ENCODE results near the gene CMTM5.
"Not testable (repeated sequence)": the region's sequence is repeated elsewhere in the genome, so short reads cannot be mapped to it uniquely, and the experiment has no call there.

Gene CMTM5

DNA sequence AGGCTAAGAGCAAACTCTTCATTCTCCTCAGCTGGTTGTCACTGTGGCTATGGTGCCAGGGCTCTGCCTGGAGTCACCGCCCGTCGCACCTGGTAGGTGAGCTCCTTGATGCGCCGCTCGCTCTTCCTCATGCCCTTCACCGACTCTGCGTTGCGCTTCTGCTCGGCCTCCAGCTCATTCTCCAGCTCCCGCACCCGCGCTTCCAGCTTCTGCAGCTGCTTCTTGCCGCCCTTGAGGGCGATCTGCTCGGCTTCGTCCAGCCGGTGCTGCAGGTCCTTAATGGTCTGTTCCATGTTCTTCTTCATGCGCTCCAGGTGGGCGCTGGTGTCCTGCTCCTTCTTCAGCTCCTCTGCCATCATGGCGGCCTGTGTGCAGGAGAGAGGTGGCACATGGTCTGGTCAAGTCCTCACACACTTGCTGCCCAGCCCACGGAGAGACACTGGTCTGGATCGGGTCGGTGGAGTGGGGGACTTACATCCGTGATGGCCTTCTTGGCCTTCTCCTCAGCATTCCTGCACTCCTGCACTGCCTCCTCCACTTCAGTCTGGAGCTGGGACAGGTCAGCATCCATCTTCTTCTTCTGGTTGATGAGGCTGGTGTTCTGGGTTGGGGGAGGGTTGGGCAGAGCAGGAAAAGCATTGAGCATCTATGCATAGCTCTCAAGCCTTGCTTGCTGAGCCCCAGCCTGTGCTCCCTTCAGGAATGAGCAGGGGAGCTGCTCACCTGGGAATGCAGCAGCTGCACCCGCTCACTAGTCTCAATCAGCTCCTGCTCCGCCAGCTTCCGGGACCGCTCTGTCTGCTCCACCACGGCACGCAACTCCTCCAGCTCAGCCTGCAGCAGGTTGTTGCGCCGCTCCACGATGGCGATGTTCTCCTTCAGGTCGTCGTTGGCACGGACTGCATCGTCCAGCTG, 38.3 kb downstream of the CMTM5 start:
- DNase-seq (ENCODE audit: low spot score), result no peak

DNA sequence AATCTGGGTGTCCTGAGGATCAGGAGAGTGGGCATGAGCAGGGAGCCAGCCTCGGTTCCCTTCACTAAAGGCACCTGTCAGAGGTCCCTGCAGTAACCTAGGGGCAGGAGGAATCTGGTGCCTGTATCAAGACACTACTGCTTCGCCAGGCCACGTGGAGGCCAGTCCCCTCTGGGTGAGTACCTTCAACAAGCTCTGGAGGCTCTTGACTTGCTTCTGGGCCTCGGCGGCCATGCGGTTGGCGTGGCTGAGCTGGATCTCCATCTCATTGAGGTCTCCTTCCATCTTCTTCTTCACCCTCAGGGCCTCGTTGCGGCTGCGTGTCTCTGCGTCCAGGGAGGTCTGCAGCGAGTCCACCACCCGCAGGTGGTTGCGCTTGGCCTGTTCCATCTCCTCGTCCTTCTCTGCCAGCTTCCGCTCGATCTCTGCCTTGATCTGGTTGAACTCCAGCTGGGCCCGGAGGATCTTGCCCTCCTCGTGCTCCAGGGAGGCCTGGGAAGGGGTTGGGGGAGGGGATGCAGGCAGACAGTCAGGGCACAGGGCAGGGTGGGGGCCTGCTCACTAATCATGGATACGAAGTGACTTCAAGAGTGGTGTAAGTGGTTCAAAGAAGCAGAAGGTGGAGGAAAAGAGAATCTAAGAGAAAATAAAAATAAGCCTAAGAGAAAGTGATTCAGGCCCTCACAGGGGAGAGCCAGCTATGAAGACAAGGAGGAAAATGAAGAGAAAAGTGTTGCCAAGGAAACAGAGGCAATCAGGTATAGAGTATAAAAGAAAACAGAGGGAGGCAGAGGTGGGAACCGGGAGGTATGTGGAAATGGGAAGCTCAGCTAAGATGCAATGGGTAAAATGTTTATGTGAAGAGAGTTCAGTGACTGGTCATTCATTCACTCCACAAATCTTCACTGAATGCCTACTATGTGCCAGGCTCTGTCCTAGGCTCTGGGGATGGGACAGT, 39.3 kb downstream of the CMTM5 start:
- DNase-seq (ENCODE audit: low spot score), result no peak

DNA sequence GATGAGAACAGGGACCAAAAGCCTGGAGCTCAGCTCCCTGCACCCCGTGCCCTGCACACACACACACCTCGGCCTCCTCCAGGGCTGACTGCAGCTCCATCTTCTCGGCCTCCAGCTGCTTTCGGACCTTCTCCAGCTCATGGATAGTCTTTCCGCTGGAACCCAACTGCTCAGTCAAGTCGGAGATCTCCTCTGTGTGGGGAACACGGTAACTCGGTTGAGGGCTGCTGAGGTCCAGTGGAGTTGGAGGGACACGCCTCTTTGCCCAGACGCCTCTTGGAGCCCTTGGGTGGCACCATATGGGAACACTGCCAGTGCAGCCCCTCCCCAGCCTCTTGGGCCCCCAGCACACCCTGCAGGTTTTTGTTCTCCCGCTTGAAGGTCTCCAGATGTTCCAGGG, 40.0 kb downstream of the CMTM5 start:
- no peak for DNase-seq (ENCODE audit: low spot score)

DNA sequence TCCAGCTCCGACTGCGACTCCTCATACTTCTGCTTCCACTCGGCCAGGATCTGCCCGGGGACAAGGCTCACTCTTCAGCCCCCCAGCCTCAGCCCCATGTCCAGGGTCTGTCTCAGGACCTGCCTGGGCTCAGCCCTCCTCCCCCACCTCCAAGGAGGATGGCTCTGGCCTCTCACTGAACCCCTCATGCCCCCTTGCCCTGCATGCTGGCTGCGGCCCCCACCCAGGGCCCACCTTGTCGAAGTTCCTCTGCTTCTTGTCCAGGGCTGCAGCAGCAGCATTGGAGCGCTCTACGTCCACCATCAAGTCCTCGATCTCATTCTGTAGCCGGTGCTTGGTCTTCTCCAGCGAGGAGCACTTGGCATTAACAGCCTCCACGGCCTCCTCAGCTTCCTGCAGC, 40.4 kb downstream of the CMTM5 start:
- not testable (repeated sequence) for DNase-seq (ENCODE audit: low spot score)

DNA sequence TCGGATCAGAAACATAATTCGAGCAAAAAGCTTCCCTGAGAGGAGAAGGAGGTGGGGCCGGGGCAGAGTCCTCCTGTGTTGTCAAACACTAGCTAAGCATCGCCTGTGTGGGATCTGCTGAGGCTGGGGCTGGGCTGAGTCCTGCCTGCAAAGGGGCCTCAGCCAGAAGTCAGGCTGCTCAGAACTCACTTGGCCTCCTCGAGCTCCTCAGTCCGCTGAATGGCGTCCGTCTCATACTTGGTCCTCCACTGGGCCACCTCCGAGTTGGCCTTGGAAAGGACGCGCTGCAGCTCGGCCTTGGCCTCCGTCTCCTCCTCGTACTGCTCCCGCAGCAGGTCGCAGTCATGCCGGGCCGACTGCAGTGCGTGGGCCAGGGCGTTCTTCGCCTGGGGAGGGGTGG, 41.2 kb downstream of the CMTM5 start:
- no peak for DNase-seq (ENCODE audit: low spot score)

DNA sequence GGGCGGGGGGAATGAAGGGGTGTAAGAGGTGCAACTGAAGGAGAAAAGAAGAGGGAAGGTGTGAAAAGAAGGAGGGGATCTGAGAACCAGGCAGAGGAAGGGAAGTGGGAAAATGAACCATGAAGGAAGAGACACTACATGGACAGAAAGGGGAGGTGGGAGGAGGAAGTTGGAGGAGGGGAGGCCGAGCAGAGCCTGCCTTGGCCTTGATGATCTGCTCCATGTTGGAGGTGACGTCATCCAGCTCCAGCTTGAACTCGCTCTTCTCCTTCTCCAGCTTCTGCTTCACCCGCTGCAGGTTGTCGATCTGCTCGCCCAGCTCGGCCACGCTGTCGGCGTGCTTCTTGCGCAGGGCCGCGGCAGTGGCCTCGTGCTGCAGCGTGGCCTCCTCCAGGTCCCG, 42.8 kb downstream of the CMTM5 start:
- DNase-seq (ENCODE audit: low spot score), result not testable (repeated sequence)

DNA sequence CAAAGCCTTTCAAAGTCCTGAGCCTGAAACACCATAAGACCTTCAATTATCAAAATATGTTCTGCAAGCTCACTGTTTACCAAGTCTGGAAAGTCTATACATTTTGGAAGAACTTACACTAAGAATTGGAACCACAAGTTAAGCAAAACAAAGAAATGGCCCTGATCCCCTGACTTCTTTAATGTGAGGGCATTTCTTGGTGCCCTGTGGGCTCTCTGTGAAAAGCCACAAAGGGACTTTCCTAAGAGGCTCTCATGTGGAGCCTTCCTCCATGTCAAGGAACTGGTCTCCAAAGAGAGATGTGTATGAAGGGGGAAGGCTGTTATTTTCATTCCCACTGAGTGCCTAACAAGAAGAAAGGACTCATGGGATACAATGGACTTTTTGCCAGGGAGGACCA, 44.7 kb downstream of the CMTM5 start:
- no peak for DNase-seq (ENCODE audit: low spot score)

DNA sequence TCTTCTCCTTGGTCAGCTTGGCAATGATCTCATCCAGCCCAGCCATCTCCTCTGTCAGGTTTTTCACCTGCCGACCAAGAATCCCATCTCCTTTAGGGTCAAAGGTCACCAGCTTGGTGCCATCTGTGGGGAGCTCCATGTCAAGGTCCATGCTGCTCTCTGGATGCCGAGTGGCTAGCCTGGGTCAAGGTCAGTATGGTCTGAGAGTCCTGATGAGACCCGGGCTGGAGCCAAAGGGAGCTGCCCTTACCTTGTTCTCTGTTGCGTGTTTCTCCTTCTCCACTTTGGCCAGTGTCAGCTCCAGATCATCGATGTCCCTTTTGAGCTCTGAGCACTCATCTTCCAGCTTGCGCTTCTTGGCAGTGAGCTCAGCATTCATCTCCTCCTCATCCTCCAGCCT, 46.8 kb downstream of the CMTM5 start:
- no peak for DNase-seq (ENCODE audit: low spot score)

DNA sequence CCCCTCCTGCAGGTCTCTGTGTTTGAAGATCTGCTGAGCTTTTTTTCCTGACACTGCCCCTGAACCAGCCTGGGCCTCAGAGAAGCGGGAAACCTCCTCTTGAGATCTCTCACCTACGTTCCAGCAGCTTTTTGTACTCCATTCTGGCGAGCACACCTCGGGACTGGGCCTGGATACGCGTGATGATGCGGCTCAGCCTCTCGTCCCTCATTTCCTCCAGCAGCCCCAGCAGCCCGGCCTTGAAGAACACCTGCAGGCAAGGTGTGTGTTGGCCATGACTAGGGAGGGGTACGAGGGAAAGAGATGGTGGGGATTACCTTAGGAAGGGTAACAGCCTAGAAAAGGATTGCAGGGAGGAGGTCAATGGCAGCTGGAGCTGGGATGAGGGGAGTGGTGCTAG, 48.3 kb downstream of the CMTM5 start:
- no peak for DNase-seq (ENCODE audit: low spot score)

DNA sequence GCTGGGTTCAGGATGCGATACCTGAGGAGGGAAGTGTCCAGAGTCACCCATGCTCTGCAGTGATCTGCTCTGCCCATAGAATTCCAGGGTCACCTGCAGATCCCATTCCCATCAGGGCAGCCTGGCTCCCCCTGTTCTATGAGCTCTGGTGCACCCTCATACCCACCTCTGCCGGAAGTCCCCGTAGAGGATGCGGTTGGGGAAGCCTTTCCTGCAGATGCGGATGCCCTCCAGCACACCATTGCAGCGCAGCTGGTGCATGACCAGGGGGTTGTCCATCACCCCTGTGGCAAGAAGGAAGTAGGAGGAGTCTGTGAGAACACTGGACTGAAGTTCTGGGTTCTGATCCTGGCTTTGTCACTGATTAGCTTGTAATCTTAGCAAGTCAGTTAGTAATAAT, 49.0 kb downstream of the CMTM5 start:
- not testable (repeated sequence) for DNase-seq (ENCODE audit: low spot score)

DNA sequence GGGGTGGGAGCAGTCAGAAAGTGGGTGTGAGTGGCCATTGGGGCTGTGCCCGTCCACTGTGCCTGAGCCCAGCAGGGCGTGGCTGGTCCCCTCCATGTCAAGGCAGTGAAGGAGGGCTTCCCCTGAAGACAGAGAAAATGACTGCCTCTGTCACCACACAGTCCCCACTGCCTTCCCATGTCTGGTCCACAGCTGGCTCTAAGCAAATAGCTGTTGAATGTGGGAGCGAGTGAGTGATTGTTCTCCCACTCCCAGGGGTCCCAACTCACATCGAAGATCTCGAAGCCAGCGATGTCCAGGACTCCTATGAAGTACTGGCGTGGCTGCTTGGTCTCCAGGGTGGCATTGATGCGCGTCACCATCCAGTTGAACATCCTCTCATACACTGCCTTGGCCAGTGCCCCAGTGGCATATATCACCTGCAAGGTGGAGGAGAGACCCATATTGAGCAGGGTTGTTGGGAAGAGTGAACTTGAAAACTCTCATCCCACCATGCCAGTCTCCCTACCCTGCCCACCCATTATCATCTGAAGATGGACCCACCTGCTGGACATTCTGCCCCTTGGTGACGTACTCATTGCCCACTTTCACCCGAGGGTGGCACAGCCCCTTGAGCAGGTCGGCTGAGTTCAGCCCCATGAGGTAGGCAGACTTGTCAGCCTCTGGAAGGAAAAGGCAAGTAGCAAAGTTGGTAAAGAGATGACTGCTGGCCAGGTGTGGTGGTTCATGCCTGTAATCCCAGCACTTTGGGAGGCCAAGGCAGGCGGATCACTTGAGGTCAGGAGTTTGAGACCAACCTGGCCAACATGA, 52.0 kb downstream of the CMTM5 start:
- no peak for DNase-seq (ENCODE audit: low spot score)

Measured in iPS-NIHi11 (cell line).